ENCODE measurements around the gene SORCS2.

The SORCS2 gene

GRCh38 chr4:7674706-7675105 lies 482.4 kb downstream of the SORCS2 start:
- TF ChIP-seq GATA3 (IDR thresholded peaks at IDR 0.05; ENCODE audit: low read depth, low read length) (no peak), GATA2 (IDR thresholded peaks at IDR 0.05; ENCODE audit: low read depth, low read length) (no peak)

GRCh38 chr4:7675136-7675535 lies 482.8 kb downstream of the SORCS2 start:
- TF ChIP-seq GATA2 (IDR thresholded peaks at IDR 0.05; ENCODE audit: low read depth, low read length), result no peak
- no peak for TF ChIP-seq GATA3 (IDR thresholded peaks at IDR 0.05; ENCODE audit: low read depth, low read length)

DNA sequence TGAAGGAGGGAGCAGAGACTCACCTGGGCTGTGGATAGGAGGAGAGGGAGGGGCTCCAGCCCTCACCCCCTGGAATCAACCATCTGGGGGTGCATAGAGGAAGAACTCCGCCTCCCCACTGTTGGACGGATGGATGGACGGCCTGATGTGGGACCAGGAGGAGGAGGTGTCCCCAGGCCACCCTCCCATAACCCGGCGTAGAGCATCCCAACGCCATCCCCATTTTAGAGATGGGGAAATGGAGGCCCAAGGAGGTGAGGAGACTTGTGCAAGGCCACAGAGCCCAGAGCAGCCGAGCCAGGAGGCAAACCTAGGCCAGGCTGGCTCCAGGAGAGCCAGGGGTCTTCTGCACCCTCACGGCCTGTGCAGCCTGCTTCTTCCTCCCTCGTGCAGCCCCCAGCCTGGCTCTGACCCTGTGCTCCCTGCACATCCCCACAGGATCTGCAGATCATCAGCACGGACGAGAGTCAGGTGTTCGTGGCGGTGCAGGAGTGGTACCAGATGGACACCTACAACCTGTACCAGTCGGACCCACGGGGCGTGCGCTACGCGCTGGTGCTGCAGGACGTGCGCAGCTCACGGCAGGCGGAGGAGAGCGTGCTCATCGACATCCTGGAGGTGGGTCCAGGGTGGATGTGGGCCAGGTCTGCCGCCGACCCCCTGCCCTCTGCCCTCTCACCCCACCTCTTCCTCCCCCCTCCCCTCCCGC lies 483.4 kb downstream of the SORCS2 start:
- no peak for TF ChIP-seq GATA2 (IDR thresholded peaks at IDR 0.05; ENCODE audit: low read depth, low read length)
- TF ChIP-seq GATA3 (IDR thresholded peaks at IDR 0.05; ENCODE audit: low read depth, low read length), result no peak

DNA sequence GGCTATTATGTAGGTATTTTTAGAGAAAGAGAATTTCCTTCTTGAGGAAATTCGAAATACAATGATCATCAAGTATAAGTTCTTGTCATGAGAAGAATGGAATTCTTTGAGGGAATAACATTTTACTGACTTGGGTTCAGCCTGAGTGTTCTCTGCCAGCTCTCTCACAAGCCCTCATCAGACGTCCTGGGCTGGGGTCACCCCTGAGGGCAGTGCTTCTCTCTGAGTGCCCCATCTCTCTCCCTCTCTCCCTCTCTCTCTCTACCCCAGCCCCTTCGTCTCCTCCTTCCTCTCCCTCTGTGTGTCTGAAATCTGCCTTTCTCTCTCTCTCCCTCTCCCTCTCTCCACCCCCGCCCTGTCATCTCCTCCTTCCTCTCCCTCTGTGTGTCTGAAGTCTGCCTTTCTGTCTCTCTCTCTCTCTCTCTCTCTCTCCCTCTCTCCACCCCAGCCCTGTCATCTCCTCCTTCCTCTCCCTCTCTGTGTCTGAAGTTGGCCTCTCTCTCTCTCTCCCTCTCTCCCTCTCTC lies 484.1 kb downstream of the SORCS2 start:
- no peak for TF ChIP-seq GATA3 (IDR thresholded peaks at IDR 0.05; ENCODE audit: low read depth, low read length)
- TF ChIP-seq GATA2 (IDR thresholded peaks at IDR 0.05; ENCODE audit: low read depth, low read length), result no peak

DNA sequence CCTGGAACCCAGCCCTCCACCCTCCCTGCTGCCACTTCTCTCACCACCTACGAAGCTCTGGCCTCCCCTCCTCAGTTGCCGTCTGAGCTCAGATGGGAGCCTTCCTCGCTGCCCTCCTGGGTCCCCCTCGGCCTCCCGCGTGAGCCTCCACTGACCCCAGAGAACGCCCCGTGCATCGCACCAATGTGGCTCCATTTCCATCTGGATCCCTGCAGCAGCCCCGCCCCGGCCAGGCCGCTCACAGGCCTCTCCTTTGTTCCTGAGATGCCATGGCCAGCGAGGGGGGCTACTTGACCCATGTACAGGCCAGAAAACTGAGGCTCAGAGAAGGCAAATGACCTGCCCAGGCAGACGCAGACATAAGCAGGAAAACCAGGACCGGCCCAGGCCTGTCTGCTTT lies 484.7 kb downstream of the SORCS2 start:
- no peak for TF ChIP-seq GATA3 (IDR thresholded peaks at IDR 0.05; ENCODE audit: low read depth, low read length)
- TF ChIP-seq GATA2 (IDR thresholded peaks at IDR 0.05; ENCODE audit: low read depth, low read length), result no peak

- TF ChIP-seq GATA3 (IDR thresholded peaks at IDR 0.05; ENCODE audit: low read depth, low read length) (no peak), GATA2 (IDR thresholded peaks at IDR 0.05; ENCODE audit: low read depth, low read length) (no peak)
Observed at GRCh38 chr4:7677799-7678301, 485.5 kb downstream of the SORCS2 start.

DNA sequence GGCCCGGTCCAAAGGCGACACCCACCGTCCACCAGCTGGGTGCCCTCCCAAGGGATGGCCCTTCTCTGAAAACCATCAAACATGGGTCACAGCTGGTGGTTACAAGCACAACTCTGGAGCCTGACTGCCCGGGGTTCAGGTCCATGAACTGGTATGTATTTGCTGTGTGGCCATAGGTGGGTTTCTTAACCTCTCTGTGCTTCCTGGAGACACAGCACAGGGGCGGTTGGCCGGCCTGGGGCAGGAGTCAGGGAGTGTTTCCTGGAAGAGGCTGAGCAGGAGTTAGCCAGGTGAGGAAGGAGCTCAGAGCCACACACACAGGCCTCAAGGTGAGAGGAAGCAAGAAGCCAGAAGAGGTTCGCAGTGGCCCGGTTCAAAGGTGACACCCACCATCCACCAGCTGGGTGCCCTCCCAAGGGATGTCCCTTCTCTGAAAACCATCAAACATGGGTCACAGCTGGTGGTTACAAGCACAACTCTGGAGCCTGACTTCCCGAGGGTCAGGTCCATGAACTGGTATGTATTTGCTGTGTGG lies 486.0 kb downstream of the SORCS2 start:
- TF ChIP-seq GATA2 (IDR thresholded peaks at IDR 0.05; ENCODE audit: low read depth, low read length), result no peak
- TF ChIP-seq GATA3 (IDR thresholded peaks at IDR 0.05; ENCODE audit: low read depth, low read length), result no peak

- TF ChIP-seq GATA2 (IDR thresholded peaks at IDR 0.05; ENCODE audit: low read depth, low read length) (no peak), GATA3 (IDR thresholded peaks at IDR 0.05; ENCODE audit: low read depth, low read length) (no peak)
Observed at GRCh38 chr4:7679406-7680040, 487.2 kb downstream of the SORCS2 start.

DNA sequence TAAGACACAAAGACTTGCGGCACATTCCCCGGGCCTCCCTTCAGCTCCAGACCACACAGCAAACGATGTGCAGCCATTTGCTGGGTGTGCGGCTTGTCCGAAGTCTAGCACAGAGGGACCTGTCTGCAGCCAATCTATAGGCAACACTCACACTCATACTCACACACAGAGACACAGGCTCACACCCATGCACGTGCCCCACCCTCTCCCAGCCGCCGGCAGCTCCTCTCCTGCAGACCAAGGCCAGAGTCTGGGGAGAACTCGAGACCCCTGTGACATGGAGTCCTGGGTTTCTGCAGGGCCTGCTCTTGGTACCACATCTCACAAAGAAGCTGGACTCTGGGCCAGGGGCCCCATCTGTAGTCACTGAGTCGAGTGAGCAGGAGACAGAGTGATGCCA lies 487.8 kb downstream of the SORCS2 start:
- TF ChIP-seq GATA2 (IDR thresholded peaks at IDR 0.05; ENCODE audit: low read depth, low read length), result no peak
- TF ChIP-seq GATA3 (IDR thresholded peaks at IDR 0.05; ENCODE audit: low read depth, low read length), result no peak

DNA sequence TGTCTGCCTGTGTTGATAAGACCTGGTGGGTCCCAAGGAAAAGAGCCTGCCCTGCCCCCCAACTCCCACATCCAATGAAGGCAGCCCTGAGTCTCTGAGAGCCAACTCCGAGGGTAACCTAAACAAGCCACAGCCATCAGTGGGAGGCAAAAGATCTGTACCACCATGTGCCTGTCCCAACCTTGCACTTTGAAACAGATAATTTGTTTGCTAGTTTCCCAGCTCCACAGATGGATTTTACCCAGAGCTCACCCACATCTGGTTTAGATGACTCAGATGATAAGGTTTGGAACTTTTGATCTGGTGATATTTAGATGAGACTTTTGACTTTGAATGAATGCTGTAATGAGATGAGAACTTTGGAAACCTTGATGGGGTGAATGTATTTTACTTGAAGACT lies 488.4 kb downstream of the SORCS2 start:
- no peak; the same call in 1 of the 2 replicates for TF ChIP-seq GATA2 (IDR thresholded peaks at IDR 0.05; ENCODE audit: low read depth, low read length)
- no peak for TF ChIP-seq GATA3 (IDR thresholded peaks at IDR 0.05; ENCODE audit: low read depth, low read length)

- TF ChIP-seq GATA3 (IDR thresholded peaks at IDR 0.05; ENCODE audit: low read depth, low read length) (no peak), GATA2 (IDR thresholded peaks at IDR 0.05; ENCODE audit: low read depth, low read length) (no peak)
Observed at GRCh38 chr4:7683126-7683703, 490.9 kb downstream of the SORCS2 start.

DNA sequence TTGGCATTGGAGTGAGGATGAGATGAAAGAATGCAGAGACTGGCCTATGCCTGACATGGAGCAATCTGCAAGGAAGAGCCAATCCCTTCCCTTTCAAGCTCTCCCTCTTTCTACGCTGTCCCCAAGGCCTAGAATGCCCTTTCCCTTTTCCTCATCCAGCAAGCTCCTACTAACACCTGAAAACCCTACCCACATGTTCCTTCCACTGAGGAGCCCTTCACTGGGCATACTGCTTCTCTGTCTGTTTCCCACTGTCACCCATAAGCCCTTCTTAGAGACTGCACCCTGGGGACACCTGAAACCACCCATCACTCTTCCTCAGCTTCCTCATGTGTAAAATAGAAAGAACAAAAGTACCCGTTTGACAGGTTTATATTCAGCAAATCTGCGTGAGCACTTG lies 492.0 kb downstream of the SORCS2 start:
- TF ChIP-seq GATA3 (IDR thresholded peaks at IDR 0.05; ENCODE audit: low read depth, low read length), result no peak

- TF ChIP-seq GATA2 (IDR thresholded peaks at IDR 0.05; ENCODE audit: low read depth, low read length), result no peak
- no peak for TF ChIP-seq GATA3 (IDR thresholded peaks at IDR 0.05; ENCODE audit: low read depth, low read length)
Observed at GRCh38 chr4:7686070-7686870, 493.9 kb downstream of the SORCS2 start.

GRCh38 chr4:7687006-7687405 lies 494.7 kb downstream of the SORCS2 start:
- TF ChIP-seq GATA3 (IDR thresholded peaks at IDR 0.05; ENCODE audit: low read depth, low read length), result no peak
- TF ChIP-seq GATA2 (IDR thresholded peaks at IDR 0.05; ENCODE audit: low read depth, low read length), result no peak

All from SH-SY5Y (cell line).